HG02938 (cell line): ENCODE results near the gene PRMT1.
"Not testable (repeated sequence)": the region's sequence is repeated elsewhere in the genome, so short reads cannot be mapped to it uniquely, and the experiment has no call there.

ENCODE experiments used
- ATAC-seq: cut with Tn5 transposase; IDR thresholded peaks from one replicate; pipeline ENCODE4 v1.9.1; 2021; ENCODE audit warnings: mild to moderate bottlenecking, moderate library complexity; ENCODE audit not compliant: unreplicated experiment

PRMT1 gene

DNA sequence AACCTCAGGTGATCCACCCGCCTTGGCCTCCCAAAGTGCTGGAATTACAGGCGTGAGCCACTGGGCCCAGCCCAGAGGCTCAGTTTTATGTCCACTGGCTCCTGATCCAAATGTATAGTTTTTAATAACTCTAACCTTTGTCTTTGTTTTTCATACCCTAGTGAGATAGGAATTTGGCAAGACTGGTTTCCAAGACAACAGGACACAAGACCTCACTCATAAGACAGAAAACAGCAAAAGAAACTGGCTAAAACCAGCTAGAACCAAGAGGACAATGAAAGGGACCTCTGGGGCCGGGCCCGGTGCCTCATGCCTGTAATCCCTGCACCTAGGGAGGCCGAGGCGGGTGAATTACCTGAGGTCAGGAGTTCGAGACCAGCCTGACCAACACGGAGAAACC, 41.4 kb downstream of the PRMT1 start:
- ATAC-seq, result no peak

- ATAC-seq, result no peak
These were observed 41.9 kb downstream of the PRMT1 start for GRCh38 chr19:49718991-49719390.

- not testable (repeated sequence) for ATAC-seq
These were observed 42.3 kb downstream of the PRMT1 start for GRCh38 chr19:49719420-49719819.

DNA sequence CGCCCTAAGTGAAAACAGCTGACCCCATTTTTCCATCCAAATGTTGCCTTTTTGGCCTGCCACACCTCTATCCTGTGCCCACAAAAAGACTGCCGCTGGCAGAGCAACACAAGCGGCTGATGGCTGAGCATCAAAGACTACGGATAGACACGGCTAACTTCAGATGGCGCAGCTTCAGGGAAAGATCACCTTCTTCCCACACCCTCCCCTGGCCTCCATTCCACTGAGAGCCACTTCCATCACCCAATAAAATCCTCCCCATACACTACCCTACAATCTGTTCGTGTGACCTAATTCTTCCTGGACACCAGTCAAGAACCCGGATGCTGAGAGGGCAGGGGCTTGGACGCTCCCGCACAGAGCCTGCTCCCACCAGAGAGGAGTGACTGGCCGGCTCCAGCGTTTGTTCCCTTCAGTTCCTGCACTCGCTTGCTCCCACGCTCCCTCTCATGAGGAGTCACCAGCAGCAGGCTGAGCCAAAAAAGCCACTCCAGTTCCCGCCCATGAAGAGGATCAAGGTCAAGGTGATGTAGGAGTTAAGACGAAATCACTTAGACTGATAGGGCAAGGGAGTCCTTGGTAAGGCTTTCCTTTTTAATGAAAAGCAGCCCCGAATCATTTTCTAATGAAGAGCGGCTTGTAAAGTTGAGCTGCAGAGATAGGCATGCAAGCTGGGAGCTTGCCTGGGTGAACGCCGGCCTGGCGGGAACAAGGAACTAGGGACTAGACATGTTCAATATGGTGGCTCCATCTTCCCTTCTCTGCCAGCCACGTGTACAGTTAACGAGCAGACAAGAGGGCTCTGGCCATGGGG, 50.4 kb downstream of the PRMT1 start:
- no peak for ATAC-seq

DNA sequence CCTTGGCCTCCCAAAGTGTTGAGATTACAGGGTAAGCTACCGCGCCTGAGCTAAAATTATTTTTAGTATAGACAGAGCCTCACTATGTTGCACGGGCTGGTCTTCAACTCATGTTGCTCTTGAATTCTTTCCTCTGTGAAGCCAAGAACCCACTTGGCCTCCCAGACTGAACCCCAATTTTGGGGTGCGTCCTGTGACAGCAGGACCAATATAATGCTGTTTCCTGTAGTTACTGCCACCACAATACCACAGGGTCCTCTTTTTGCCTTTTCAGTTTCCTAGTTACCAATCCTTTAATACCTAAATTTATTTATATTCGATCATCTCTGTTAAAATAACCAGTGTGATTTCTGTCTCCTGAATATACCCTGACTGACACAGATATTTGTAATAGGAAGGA, 53.1 kb downstream of the PRMT1 start:
- no peak for ATAC-seq
